HCT116 (cell line): ENCODE data around the gene KRTAP5-9.

ENCODE experiments used
- ATF3 ChIP-seq: IDR thresholded peaks from 2 replicates; pipeline ENCODE4 v1.6.1; 2012
- CEBPB ChIP-seq: IDR thresholded peaks from 2 replicates; pipeline ENCODE4 v1.6.1; 2012; ENCODE audit warnings: low read depth
- FOSL1 ChIP-seq: IDR thresholded peaks from 2 replicates; pipeline ENCODE4 v1.6.1; 2012; ENCODE audit warnings: low read depth
- POLR2AphosphoS5 ChIP-seq: IDR thresholded peaks from 2 replicates; pipeline ENCODE4 v1.6.1; 2011; ENCODE audit warnings: mild to moderate bottlenecking, low read depth, low read length, moderate library complexity
- RAD21 ChIP-seq: IDR thresholded peaks from 2 replicates; pipeline ENCODE4 v1.6.1; 2012; ENCODE audit warnings: low read depth, mild to moderate bottlenecking
- SIN3A ChIP-seq: IDR thresholded peaks from 2 replicates; pipeline ENCODE4 v1.6.1; 2012; ENCODE audit warnings: low read depth
- SP1 ChIP-seq: IDR thresholded peaks from 2 replicates; pipeline ENCODE4 v1.6.1; 2012; ENCODE audit warnings: low read depth
- ZNF274 ChIP-seq: fragments of 200-500 bp; sonication (Bioruptor generic); IDR thresholded peaks from 2 replicates; pipeline ENCODE4 v1.6.1; 2014; ENCODE audit warnings: mild to moderate bottlenecking, low read depth, low read length, inconsistent platforms
- TF ChIP-seq, protein P1 (sequence below), 3 experiments: fragments of 200-600 bp in 1 of 3; sonication (generic) in 1 of 3; IDR thresholded peaks in 2 of 3; conservative IDR thresholded peaks in 1 of 3; 2 replicates each; pipeline ENCODE4 v1.5.1; 2012 to 2017; ENCODE audit warnings: low read depth in 2 of 3, low read length in 2 of 3, antibody characterized with exemption in 1 of 3, borderline replicate concordance in 1 of 3, control low read depth in 1 of 3, mild to moderate bottlenecking in 1 of 3, mixed read lengths in 1 of 3, mixed run types in 1 of 3, moderate library complexity in 1 of 3; ENCODE audit not compliant: insufficient read depth in 1 of 3
- TF ChIP-seq, protein P2 (sequence below): IDR thresholded peaks from 2 replicates; pipeline ENCODE4 v1.6.1; 2012
- TF ChIP-seq, protein P3 (sequence below): IDR thresholded peaks from 2 replicates; pipeline ENCODE4 v1.6.1; 2012; ENCODE audit warnings: low read depth

DNA sequence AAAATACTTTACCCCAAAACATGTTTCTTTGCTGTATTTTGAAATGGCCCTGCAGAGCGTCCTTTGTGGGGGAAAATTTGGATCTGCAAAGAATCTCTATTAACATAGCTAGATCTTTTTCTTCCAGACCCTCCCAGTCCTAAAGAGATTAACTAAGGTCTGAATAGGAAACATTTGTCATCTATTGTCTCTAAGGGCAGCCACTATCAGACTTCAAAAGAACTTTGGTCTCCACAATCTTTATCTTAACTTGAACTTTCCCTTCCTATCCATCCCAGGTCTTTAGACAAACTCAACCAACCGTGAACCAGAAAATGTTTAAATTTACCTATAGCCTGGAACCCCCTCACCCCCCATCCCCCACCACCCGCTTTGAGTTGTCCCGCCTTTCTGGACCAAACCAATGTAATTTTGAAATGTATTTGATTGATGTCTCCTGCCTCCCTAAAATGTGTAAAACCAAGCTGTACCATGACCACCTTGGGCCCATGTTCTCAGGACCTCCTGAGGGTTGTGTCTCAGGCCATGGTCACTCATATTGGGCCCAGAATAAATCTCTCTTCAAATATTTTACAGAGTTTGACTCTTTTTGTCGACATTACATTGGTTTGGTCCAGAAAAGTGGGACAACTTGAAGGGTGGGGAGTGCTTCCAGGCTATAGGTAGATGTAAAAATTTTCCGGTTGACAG lies 3.5 kb upstream of the KRTAP5-9 start:
- TF ChIP-seq, protein P1, sequence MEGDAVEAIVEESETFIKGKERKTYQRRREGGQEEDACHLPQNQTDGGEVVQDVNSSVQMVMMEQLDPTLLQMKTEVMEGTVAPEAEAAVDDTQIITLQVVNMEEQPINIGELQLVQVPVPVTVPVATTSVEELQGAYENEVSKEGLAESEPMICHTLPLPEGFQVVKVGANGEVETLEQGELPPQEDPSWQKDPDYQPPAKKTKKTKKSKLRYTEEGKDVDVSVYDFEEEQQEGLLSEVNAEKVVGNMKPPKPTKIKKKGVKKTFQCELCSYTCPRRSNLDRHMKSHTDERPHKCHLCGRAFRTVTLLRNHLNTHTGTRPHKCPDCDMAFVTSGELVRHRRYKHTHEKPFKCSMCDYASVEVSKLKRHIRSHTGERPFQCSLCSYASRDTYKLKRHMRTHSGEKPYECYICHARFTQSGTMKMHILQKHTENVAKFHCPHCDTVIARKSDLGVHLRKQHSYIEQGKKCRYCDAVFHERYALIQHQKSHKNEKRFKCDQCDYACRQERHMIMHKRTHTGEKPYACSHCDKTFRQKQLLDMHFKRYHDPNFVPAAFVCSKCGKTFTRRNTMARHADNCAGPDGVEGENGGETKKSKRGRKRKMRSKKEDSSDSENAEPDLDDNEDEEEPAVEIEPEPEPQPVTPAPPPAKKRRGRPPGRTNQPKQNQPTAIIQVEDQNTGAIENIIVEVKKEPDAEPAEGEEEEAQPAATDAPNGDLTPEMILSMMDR (IDR thresholded peaks at IDR 0.05 in 2 of 3, conservative IDR thresholded peaks at IDR 0.05 in 1 of 3; ENCODE audit: borderline replicate concordance in 1 of 3, insufficient read depth in 1 of 3, low read depth in 2 of 3, low read length in 2 of 3), result no peak
- TF ChIP-seq POLR2AphosphoS5 (no peak), RAD21 (no peak), FOSL1 (no peak), CEBPB (no peak), SIN3A (no peak), ATF3 (no peak), ZNF274 (no peak), SP1 (no peak)
- TF ChIP-seq, protein P2, sequence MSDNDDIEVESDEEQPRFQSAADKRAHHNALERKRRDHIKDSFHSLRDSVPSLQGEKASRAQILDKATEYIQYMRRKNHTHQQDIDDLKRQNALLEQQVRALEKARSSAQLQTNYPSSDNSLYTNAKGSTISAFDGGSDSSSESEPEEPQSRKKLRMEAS, result no peak
- TF ChIP-seq, protein P3, sequence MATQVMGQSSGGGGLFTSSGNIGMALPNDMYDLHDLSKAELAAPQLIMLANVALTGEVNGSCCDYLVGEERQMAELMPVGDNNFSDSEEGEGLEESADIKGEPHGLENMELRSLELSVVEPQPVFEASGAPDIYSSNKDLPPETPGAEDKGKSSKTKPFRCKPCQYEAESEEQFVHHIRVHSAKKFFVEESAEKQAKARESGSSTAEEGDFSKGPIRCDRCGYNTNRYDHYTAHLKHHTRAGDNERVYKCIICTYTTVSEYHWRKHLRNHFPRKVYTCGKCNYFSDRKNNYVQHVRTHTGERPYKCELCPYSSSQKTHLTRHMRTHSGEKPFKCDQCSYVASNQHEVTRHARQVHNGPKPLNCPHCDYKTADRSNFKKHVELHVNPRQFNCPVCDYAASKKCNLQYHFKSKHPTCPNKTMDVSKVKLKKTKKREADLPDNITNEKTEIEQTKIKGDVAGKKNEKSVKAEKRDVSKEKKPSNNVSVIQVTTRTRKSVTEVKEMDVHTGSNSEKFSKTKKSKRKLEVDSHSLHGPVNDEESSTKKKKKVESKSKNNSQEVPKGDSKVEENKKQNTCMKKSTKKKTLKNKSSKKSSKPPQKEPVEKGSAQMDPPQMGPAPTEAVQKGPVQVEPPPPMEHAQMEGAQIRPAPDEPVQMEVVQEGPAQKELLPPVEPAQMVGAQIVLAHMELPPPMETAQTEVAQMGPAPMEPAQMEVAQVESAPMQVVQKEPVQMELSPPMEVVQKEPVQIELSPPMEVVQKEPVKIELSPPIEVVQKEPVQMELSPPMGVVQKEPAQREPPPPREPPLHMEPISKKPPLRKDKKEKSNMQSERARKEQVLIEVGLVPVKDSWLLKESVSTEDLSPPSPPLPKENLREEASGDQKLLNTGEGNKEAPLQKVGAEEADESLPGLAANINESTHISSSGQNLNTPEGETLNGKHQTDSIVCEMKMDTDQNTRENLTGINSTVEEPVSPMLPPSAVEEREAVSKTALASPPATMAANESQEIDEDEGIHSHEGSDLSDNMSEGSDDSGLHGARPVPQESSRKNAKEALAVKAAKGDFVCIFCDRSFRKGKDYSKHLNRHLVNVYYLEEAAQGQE, result no peak
